HG02943 (cell line): ENCODE results near the gene TOMM20.

Experiments used
- ATAC-seq: cut with Tn5 transposase; IDR thresholded peaks from one replicate; pipeline ENCODE4 v1.9.1; 2021; ENCODE audit warnings: mild to moderate bottlenecking, low read depth, moderate library complexity; ENCODE audit not compliant: unreplicated experiment

Gene TOMM20

DNA sequence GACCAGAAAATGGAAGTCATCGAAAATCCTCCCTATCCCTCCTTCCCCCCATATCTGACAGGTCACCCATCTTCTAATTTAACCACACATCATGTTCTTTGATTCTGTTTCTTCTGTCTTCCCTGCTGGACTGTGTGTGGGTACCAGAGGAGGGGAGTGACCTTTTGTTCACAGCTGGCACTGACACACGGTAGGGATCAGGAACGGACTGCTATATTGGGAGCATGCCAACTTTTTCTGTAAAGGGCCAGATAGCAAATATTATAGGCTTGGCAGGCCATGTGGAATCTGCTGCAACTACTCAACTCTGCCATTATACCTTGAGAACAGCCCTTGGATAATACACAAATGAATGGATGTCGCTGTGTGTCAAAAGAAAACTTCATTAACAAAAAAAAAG, 7.5 kb upstream of the TOMM20 start:
- no peak for ATAC-seq

DNA sequence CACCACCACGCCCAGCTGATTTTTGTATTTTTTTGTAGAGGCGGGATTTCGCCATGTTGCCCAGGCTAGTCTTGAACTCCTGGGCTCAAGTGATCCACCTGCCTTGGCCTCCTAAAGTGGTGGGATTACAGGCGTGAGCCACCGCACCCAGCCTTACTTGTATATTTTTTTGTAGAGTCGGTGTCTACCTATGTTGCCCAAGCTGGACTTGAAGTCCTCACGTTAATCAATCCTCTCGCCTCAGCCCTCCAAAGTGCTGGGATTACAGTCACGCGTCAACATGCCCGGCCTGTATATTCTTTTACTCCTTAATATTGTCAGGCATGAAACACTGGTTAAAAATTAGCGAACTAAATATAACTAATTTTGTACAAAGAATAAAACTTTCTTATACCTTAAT, 5.5 kb upstream of the TOMM20 start:
- no peak for ATAC-seq

DNA sequence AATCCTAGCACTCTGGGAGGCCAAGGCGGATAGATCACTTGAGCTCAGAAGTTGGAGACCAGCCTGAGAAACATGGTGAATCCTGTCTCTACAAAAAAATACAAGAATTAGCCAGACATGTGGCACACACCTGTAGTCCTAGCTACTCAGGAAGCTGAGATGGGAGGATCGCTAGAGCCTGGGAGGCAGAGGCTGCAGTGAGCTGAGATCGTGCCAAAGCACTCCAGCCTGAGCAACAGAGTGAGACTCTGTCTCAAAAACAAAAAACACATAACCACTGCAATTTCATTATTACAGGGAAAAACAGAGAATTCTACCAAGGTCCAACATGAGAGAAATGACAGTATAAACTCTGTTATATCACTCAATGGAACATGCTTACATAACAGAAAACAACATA, 4.4 kb upstream of the TOMM20 start:
- no peak for ATAC-seq

DNA sequence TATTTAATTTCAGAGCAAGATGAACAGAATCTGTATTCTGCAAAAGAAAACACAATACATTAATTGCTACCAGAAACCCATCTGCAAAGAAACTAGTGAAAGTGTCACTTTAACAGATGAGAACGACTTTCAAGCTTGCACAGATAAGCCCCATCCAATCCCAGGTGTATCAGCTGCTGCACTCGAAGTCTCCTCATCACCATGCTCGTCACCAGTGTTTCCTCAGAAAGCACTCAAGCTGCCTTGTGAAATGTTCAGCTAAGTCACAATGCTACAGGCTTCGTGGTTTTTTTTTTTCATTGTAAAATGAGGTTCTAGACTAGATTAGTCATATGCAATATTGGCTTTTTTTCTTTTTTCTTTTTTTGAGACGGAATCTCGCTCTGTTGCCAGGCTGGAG, 3.3 kb upstream of the TOMM20 start:
- no peak for ATAC-seq

DNA sequence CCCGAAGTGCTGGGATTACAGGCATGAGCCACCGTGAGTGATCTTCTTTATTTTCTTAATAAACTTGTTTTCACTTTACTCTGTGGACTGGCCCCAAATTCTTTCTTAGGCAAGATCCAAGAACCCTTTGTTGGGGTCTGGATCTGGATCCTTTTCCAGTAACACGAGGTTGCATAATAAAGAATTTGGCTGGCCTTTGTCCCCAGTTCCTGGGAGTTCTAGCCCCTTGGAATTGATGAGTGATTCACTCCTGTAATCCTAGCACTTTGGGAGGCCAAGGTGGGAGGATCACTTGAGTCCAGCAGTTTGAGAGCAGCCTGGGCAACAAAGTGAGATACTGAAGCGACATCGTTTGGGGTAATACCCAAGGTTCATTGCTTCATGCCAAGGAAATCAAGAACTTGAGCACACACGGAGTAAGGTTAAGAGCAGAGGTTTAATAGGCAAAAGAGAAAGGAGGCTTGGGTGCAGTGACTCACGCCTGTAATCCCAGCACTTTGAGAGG, 2.2 kb upstream of the TOMM20 start:
- no peak for ATAC-seq

DNA sequence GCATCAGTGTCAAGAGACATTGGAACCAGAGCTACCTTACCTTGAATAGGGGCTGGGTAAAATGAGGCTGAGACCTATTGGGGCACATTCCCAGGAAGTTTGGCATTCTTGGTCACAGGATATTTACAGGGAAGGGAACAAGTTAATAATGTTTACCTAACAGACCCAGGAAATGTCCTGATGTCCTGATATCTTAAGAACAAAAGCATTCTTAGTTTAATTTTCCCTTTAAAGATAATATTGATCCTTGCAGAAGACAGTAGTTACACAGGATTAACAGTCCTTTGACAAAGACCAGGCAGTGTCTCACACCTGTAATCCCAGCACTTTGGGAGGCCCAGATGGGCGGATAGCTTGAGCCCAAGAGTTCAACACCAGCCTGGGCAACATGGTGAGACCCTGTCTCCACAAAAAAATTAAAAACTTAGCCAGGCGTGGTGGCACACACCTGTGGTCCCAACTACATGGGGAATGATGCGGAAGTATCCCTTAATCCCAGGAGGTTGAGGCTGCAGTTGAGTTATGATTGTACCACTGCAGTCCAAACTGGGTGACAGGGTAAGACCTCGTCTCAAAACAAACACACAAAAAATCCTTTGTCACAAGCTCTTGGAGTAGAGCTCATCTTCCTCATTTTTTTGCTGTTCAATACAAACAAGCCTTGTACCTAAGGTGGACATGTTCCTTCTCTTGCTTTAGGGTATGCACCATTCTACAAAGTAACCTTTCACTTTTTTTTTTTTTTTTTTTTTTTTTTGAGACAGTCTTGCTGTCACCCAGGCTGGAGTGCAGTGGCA, 1.3 kb upstream of the TOMM20 start:
- ATAC-seq: no peak

DNA sequence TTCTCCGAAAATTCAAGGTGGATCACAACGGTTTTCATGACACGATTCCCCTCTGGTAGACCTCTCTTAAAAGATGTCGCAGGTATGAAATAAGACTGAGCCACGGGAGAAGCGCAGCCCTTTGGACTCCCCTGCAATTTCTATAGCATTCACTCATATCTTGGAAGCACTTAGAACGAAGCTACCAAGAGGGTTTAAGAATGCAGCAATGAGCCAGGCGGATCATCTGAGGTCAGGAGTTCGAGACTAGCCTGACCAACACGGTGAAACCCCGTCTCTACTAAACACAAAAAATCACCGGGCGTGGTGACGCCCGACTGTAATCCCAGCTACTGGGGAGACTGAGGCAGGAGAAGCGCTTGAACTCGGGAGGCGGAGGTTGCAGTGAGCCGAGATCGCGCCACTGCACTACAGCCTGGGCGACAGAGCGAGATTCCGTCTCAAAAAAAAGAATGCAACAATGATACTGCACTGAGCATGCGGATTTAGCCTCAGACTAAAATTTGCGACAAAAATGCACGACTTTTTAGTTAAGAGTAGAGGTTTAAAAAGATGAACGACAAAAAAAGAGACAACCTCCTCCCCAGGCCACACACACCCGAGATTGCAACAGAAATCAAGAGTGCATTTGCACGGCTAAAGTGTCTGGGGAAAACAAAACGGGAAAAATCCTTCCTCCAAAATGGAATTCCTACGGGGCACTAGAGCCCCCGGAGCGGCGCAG, 743 bp downstream of the TOMM20 start:
- no peak for ATAC-seq

DNA sequence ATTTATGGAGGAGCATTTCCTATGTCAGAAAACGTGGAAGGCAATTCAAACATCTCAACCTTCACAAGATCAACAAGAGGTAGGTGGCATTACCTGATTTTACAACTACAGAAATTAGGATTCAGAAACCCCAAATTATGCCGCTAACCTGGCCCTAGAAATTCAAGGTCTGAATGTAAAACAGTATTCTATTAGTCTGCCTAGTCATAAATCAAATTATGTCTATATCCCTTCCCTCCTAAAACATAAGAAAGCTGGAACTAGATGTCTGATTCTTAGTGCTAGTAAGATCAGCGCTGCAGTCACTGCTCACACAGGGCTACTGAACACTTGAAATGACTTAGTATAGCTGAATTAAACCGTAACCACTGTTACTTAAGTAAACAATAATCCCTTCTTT, 1.4 kb downstream of the TOMM20 start:
- ATAC-seq: no peak

DNA sequence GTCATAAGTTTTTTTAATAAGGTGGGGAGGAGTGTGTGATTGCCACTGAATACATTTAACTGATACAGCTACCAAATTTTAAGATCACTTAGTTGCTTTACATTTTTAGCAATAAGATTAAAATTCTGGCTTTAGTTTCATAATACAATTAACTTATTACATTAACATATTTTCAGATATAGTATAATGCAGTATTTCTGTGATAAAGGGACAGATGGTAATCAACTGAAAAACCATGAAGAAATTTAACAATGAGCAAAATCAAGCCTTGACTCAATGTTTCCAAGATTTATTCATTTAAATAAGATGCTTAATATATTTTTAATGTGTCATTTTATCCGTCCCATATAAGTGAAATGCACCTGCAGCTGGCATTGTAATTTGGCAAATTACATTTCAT, 4.0 kb downstream of the TOMM20 start:
- no peak for ATAC-seq

DNA sequence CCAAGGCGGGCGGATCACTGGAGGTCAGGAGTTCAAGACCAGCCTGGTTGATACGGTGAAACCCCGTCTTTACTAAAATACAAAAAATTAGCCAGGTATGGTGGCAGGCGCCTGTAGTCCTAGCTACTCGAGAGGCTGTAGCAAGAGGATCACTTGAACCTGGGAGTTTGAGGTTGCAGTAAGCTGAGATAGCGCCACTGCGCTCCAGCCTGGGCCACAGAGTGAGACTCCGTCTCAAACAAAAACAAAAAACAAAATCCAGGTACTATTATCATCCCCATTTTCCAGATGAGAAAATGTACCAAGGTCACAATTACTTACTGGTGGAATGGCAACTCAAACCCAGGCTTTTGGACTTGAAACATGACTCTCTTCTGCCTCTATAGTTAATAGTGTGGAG, 4.5 kb downstream of the TOMM20 start:
- ATAC-seq: no peak

DNA sequence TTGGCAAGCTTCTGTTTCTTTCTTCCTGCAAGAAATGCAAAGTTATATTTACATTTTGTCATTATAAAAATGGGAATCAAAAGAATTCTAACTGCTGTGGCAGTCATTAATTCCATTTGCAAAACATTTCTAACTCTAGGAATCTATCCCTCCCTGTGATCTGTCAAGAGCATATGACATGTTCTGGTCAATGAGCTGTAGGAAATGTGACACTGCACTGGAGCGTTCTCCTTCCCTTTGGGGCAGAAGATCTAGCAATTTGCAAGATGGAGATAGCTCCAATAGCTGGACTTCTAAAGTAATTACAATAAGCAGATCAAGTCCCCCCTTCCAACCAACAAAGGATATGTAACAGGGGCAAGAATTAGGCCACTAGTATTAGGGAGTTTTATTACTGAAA, 6.3 kb downstream of the TOMM20 start:
- no peak for ATAC-seq

DNA sequence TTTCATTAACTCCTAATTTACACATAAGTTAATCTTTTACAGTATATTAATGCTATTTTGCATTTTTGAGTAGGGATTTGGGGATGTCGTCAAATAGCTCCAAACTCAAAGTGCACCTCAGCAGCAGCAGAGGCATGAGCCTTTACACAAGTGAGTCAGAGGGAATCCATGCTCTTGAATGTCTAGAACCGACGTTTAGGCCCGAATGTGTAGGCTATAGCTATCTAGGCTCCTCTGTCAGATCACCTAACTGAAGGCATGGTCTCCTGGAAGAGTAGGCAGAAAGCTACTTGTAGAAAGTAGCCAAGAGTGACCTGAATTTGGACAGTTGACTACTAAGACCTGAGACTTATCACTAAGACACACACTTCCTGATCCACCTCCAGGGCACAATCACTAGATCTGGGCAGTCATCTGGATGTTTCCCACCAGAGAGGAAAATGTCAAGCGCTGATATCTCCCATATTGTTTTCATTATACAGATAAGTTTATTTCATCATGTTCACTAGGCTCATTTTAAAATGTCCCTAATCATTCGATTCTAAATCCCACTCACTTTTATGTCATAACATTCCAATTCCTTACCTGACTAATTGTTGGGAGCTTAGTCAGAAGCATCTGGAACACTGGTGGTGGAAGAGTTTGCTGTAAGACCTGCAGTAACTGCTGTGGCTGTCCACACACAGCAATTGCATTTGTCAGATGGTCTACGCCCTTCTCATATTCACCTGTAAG, 15.3 kb downstream of the TOMM20 start:
- ATAC-seq: no peak

DNA sequence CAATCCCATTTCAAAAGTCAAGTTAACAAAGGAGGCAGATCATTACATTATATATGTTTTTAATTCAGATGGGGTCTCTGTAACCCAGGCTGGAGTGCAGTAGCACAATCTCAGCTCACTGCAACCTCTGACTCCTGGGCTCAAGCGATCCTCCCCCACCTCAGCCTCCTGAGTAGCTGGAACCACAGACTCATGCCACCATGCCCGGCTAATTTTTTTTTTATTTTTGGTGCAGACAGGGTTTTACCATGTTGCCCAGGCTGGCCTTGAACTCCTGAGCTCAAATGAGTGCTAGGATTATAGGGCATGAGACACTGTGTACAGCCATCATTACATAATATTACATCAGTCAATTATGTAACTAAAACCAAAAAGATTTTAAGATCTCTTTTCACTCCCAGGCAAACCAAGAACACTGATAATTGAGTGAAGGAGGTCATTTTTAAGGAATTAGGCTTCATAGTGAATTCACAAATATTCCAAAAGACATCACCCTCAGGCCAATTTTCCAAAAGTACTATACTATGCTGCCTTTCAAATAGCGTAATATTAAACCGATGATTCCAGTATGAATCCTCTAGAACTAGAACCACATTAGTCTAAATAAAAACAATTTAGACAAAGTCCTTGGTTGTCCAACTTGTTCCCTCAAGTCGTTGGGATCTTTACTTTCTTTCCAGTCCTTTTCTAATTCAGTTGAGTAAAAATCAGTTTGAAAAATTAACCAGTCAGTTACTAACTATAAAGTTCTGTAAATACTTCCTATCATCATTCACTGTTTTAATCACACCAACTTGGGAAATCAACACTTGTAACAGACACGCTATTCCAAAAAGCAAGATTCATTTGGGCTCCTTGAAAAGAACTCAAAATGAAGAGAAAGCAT, 16.1 kb downstream of the TOMM20 start:
- no peak for ATAC-seq

DNA sequence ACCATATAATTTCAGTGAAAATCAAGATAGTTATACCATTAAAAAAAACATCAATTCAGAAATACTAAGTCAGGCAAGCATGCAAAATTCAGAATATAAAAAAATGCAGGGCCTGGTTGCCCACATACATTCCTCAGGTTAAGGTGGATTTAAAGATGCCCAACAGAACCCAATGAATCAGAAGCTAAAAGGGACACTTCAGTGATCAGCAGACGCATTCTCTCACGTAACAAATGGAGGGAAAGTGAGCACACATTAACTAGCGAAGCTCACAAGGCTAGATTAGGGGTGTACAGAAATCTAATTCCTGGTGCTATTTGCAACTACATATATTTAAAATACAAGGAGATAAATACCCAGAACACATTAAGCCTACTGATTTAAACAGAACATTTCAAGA, 17.5 kb downstream of the TOMM20 start:
- ATAC-seq: no peak

DNA sequence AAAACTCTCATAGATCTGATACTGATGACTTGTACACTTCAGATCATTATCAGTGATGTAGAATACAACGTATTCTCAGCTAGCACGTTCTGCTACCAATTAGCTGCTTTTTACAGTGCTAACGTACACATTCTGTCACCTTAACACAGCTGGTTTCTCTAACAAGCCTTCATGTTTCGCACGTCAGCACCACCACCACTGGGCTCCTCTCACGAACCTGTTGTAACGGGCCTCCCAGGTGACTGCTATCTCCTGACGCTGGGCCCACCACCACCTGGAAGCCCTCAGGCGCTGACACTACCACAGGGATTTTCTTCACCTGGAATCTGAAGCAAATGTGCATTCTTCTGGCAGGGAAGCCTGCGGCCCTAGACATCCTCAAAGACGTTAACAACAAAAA, 19.8 kb downstream of the TOMM20 start:
- ATAC-seq: no peak

DNA sequence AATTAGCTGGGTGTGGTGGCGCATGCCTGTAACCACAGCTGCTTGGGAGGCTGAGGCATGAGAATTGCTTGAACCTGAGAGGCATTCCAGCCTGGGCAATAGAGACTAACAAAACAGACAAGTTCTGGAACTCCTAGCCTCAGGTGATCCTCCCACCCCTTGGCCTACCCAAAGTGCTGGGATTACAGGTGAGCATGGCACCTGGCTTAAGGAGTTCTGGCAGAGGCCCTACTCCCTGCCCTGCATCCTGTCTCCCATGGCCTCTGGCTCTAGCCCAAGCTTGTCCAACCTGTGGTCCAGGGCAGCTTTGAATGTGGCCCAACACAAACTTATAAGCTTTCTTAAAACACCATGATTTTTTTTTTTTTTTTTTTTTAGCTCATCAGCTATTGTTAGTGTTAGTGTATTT, 20.4 kb downstream of the TOMM20 start:
- ATAC-seq: no peak

DNA sequence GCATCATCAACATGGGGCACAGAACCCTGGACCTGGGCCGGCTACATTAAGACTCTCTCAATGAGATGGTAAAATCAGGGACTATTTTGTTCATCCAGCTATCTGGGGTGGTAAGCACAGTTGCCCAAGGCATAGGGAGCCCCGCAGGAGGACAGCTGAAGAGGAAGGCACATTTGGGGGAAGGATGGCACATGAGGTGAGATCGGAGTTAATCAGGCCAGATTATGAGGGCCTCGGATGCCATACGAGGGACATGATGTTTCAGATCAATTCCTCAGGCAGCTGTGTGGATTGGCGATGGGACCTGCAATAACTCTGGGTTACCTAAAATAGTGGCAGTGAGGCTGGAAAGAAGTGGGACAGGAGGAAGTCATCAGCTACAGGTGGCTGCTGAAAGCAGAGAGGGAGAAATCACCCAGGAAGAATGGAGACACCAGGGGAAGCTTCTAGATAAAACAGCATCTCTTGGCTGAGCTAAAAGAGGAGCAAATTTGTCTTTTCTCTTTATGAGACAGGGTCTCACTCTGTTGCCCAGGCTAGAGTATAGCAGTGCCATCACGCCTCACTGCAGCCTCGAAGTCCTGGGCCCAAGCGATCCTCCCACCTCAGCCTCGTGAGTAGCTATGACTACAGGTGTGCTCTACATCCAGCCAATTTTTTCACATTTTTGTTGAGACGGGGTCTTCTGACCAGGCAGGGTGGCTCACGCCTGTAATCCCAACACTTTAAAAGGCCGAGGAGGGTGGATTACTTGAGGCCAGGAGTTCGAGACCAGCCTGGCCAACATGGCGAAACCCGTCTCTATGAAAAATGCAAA, 21.1 kb downstream of the TOMM20 start:
- no peak for ATAC-seq

DNA sequence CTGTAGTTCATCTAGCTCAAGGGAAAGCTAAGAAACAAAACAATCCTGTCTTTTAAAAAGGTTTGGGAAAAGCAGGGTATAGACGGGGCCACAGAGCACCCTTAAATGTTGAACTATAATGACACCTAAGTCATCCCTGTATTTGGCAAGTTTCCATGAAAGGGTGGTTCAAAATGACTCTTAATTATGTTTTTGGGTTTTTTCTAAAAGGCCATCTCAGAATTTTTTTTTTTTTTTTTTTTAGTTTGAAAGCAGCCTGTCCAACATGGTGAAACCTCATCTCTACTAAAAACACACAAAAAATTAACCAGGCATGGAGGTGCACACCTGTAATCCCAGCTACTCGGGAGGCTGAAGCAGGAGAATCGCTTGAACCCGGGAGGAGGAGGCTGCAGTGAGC, 22.2 kb downstream of the TOMM20 start:
- no peak for ATAC-seq
